NCI-H774 (cell line): ENCODE data around the gene CDKN2B-AS1.

ENCODE experiments used
- DNase-seq: peaks from one replicate; lab custom pipeline; 2025; lab: John Stamatoyannopoulos, UW

CDKN2B-AS1 gene

DNA sequence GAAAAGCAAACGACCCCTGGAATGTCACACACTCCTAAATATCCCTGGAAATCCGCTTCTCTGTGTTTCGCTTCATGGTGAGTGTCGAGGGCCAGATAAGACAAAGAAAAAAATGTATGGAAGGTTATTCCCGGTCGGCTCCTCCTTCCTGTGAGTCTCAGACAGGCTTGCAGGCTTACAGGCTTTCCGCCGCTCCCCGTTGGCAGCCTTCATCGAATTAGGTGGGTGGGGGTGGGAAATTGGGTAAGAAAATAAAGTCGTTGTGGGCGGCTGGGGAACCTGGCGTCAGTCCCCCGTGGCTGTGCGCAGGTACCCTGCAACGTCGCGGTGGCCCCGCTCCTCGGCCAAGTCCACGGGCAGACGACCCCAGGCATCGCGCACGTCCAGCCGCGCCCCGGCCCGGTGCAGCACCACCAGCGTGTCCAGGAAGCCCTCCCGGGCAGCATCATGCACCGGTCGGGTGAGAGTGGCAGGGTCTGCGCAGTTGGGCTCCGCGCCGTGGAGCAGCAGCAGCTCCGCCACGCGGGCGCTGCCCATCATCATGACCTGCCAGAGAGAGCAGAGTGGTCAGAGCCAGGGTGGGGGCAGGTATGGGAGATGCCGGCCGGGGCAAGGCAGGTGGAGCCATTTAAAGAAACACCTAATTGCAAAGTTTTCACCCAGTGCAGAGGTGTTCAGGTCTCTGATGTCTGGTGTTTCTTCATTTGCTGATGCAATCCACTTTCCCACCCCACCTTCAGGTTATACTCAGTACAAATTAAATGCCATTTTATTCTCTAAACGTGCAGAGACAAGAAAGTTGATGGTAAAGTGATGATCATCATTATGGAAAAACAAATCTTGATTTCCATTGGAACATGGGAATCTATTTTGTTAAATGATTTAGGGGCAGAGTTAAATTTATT, 11.4 kb downstream of the CDKN2B-AS1 start:
- no peak for DNase-seq

GRCh38 chr9:22008384-22008716, 13.8 kb downstream of the CDKN2B-AS1 start:
- no peak for DNase-seq

GRCh38 chr9:22008717-22009505, 14.3 kb downstream of the CDKN2B-AS1 start, which contains the start of gene CDKN2B:
TSS of gene CDKN2B (minus strand) at chr9:22009305. CDS start at chr9:22008953, 352 bp downstream.
- DNase-seq = peak; percentile 97

GRCh38 chr9:22009506-22009867, 14.9 kb downstream of the CDKN2B-AS1 start:
- DNase-seq = no peak

GRCh38 chr9:22010866-22011625, 16.5 kb downstream of the CDKN2B-AS1 start:
- DNase-seq = no peak

DNA sequence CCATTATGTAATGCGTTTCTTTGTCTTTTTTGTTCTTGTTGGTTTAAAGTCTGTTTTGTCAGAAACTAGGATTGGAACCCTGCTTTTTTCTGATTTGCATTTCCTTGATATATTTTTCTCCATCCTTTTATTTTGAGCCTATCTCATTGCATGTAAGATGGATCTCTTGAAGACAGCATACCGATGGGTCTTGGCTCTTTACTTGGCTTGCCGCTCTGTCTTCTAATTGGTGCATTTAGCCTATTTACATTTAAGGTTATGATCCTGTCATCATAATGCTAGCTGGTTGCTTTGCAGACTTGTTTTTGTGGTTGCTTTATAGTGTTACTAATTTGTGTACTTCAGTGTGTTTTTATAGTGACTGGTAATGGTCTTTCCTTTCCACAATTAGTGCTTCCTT, 27.8 kb downstream of the CDKN2B-AS1 start:
- no peak for DNase-seq

DNA sequence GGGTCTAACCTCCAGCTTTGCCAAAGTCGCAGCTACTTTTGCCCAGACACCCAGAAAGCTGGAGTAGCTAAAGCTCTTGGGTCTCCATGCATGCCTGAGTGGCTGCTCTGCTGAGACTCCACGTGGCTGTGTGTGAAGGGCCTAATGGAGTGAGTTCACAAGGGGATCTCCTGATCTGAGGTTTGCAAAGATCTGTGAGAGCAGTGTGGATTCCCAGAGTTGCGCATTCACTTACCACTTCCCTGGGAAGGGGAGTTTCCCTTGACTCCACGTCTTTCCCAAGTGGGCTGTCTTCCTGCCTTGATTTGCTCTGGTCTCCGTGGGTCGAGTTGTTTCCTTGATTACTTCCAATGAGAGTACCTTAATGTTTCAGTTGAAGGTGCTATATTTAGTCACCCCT, 32.1 kb downstream of the CDKN2B-AS1 start:
- no peak for DNase-seq

- no peak for DNase-seq
Measured at GRCh38 chr9:22028394-22028793, 33.8 kb downstream of the CDKN2B-AS1 start.

- DNase-seq = no peak
Measured at GRCh38 chr9:22029231-22029630, 34.6 kb downstream of the CDKN2B-AS1 start.

GRCh38 chr9:22030101-22030598, 35.6 kb downstream of the CDKN2B-AS1 start:
- DNase-seq = no peak

- no peak for DNase-seq
Measured at GRCh38 chr9:22031655-22032411, 37.2 kb downstream of the CDKN2B-AS1 start.

DNA sequence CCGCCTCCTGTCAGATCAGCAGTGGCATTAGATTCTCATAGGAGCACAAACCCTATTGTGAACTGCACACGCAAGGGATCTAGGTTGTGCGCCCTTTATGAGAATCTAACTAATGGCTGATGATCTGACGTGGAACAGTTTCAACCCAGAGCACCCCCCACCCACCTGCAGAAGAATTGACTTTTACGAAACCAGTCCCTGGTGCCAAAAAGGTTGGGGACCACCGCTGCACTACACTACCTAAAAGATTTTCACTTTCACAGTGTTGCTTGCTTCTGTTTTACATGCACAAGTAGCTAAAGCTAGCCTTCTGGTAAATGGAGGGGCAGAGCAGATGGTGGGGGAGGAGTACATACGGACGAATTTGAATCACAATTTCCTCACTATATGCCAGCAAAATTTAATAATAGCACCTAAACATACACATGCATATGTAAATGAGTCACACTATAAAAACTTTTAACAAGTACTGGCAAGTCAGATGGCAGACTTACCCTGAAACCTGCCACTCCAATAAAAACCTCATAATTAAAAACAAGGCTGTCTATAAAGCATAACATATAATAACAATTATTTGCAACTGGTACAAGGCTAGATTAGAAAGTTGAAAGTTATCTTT, 38.5 kb downstream of the CDKN2B-AS1 start:
- no peak for DNase-seq

GRCh38 chr9:22035591-22036011, 41.0 kb downstream of the CDKN2B-AS1 start:
- DNase-seq = no peak

GRCh38 chr9:22036866-22037626, 42.5 kb downstream of the CDKN2B-AS1 start:
- DNase-seq = no peak

DNA sequence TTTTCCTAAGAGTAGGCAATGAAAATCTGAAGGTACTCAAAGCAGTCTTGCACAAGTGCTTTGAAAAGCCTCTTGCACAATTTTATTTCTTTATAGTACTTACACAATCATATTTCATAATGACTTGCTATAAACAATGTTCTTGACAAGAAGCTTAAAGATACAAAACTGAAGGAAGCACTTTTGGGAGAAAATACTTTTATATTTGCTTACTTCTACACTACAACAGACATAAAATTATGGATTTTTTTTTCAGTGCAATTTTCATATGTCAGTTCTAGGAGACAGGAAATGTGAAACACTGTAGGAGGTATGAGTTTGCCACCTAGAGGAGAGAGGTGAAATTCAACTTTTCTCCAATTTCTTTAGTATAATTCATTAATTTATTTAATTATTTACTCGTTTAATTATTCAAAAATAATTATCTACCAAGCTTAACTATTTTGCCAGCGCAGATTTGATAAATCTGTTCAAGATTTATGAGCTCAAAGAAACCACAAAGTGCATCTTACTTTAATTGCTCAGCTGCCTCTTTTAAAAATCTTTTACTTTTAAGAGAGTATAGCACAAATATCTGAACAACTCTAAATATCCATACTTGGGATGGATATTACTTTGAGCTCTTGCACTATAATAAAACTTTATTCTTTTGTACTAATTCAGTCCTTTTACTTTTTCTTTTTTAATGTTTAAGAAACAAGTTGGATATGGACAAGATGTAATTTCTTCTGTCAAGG, 43.5 kb downstream of the CDKN2B-AS1 start:
- no peak for DNase-seq

DNA sequence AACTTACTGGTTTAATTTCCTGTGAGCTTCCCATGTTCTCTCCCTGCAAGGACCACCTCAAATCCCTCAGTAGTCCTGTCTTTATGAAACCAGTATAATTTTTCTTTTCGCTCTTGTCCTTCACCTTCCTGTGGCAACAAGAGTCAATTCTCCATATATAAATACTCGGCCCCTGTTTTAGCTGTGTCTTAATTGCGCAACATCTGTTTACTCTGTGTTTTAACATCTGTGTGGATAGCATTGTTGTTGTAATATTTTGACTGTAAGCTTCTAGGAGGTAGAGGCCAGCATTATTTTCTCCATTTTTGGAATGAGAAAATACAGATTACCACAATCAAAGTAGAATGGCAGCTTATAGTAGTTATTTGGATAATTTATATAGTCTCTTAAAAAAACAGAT, 44.7 kb downstream of the CDKN2B-AS1 start:
- DNase-seq = no peak

DNA sequence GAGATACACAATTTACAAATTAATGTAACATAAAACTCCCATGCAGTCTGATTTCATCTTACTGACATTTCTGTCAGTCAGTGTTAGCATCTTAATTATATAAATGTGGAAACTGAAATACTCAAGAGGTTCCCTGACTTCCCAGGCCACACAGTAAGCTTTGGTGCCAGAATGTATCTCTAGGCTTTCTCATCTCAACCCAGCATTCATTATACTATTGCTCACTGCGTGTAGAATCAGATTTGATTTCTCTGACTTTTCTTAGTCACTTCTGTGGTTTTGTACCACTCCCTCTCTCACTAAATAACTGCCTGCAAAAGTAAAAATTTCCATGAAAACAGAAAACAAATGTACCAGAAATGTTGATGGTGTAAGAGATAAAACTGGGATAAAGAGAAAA, 46.2 kb downstream of the CDKN2B-AS1 start:
- DNase-seq = no peak

- no peak for DNase-seq
Measured at GRCh38 chr9:22041344-22041743, 46.8 kb downstream of the CDKN2B-AS1 start.

- DNase-seq = peak; percentile 34
Measured at GRCh38 chr9:22041775-22042174, 47.2 kb downstream of the CDKN2B-AS1 start.

DNA sequence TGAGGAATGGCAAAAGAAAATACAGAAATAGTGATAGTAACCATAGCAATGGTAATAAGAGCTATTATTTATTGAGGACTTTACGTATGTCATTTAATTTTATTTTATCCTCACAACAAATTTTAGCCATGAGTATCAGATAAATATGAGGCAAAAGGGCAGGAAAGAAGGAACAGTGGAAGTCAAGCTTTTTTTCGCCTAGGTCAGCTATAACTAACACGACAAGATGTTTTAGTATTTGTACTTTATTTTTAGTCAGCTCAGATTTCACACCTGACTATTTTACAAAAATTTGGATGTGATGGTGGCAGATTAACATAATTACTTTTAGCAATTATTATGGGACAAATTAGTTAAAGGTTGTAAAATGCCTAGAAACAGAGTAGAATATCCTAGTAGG, 49.3 kb downstream of the CDKN2B-AS1 start:
- no peak for DNase-seq
